C4-2B (cell line): ENCODE measurements around the gene CTPS1.

Experiments
- H3K27ac ChIP-seq: fragments of 450-650 bp; 2 replicates; pipeline ENCODE4 v1.5.1; 2017
- CTCF ChIP-seq: fragments of 450-650 bp; conservative IDR thresholded peaks from 2 replicates; pipeline ENCODE4 v1.5.1; 2017; ENCODE audit warnings: mild to moderate bottlenecking
- ZFX ChIP-seq: fragments of 450-650 bp; IDR thresholded peaks from 2 replicates; pipeline ENCODE4 v1.6.1; 2017

The CTPS1 gene

DNA sequence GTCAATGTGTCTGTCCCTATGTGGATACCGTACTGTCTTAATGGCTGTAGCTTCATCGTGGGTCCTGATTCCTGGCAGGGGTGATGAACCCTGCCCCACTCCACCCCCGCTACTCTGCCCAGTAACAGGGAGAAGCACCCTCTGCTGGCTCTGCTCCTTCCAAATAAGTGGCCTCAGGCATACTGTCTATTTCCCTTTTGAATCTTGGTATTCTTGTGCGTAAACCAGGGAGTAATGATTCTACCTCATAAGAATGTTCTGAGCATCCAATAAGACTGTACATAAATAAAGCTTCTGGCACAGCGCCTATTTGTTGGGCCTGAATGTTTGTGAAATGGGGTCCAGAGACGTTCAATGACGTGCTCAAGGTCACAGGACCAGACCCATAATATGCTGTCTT is 35.2 kb upstream of the CTPS1 start:
- H3K27ac ChIP-seq, result no peak overlapping the region
- TF ChIP-seq ZFX (no peak), CTCF (no peak)

DNA sequence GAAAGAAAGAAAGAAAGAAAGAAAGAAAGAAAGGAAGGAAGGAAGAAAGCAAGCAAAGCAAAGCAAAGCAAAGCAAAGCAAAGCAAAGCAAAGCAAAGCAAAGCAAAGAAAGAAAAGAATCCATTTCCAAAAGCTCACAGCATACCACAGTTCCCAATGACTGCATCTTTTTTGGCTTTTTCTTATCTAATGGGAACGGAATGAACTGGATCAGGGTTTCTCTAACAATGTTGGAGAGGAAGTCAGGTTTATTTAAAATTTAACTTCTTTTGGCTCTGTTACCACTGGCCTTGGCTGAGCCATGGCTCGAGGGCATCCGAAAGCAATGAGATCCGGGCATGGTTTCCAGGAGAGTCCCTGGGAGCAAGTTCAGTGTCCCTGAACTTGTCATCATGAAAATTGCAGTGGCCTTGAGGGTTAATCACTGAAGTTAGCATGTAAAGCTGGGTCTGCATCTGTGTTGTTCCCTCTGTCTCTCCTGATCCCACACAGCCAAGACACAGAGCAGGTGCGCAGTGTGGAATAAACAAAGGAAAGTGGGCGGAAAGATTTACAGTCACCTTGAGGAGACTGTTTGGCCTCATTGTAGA is 34.6 kb upstream of the CTPS1 start:
- TF ChIP-seq CTCF (no peak), ZFX (no peak)
- H3K27ac ChIP-seq, result no peak overlapping the region

- no peak overlapping the region for H3K27ac ChIP-seq
- TF ChIP-seq CTCF (no peak), ZFX (no peak)
These were observed 34.0 kb upstream of the CTPS1 start for GRCh38 chr1:40945491-40945973.

GRCh38 chr1:40948741-40949443 is 30.6 kb upstream of the CTPS1 start:
- TF ChIP-seq CTCF (peak; percentile 91), ZFX (no peak)
- no peak overlapping the region for H3K27ac ChIP-seq

DNA sequence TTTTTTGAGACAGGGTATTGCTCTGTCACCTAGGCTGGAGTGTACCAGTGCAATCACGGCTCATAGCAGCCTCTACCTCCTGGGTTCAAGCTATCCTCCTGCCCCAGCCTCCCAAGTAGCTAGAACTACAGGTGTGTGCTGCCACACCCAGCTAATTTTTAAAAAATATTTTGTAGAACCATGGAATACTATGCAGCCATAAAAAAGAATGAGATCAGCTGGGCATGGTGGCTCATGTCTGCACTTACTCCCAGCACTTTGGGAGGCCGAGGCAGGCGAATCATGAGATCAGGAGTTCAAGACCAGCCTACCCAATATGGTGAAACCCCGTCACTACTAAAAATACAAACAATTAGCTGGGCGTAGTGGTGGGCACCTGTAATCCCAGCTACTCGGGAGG is 29.9 kb upstream of the CTPS1 start:
- no peak for TF ChIP-seq ZFX
- TF ChIP-seq CTCF, result no peak
- no peak overlapping the region for H3K27ac ChIP-seq

DNA sequence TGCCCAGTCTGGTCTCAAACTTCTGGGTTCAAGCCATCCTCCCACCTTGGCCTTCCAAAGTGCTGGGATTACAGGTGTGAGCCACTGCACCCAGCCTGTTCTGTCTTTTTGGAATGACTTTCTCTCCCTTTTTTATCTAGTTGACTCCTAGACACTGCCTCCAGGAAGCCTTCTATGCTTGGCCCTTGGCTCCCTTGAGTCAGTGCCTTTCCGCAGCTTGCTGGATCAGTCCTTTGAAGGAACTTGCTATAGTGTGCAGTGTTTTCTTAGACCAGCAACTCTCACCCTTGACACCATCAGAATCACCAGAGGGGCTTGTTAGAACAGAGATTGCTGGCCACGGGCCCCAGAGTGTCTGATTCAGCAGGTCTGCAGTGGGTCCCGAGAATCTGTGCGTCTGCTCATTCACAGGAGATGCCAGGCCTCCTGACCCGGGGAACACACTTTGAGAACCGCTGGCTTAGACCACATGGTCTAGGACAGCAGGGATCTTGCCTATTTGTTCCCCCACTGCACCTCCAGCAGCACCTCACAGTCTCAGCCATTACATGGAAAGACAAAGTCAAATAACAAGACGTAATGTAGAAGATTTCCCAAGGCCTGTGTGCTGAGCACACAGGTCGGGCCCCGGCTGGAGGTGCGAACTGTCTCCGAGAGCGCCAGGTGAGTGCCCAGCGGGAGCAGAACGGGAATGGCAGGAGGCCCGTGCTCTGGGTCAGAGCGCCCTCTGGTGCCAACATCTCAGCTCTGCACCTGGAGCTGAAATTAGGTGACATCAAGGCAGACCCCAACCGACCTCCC is 27.4 kb upstream of the CTPS1 start:
- TF ChIP-seq ZFX (no peak), CTCF (peak; percentile 98)
- H3K27ac ChIP-seq, result no peak overlapping the region
